GM06990 (cell line): ENCODE results near the gene GRAMD2B.

Experiments used
- DNase-seq: peaks from one replicate; pipeline ENCODE4 v3.0.0-alpha.2; 2011; ENCODE audit not compliant: insufficient read length; ENCODE audit errors: extremely low read depth
- H3K27me3 ChIP-seq: replicated peaks from 2 replicates; pipeline ENCODE4 v1.6.0; 2011; ENCODE audit warnings: low read length; ENCODE audit not compliant: control insufficient read depth, insufficient read depth
- H3K36me3 ChIP-seq: 2 replicates; pipeline ENCODE4 v1.5.1; 2011; ENCODE audit warnings: low read length; ENCODE audit not compliant: control insufficient read depth, insufficient read depth
- H3K4me3 ChIP-seq: replicated peaks from 2 replicates; pipeline ENCODE4 v1.5.1; 2011; ENCODE audit warnings: low read depth, mild to moderate bottlenecking, control low read depth, low read length
- CTCF ChIP-seq: IDR thresholded peaks from 2 replicates; pipeline ENCODE4 v1.5.1; 2011; ENCODE audit warnings: low read length, control low read depth, mild to moderate bottlenecking, inconsistent platforms; ENCODE audit not compliant: insufficient read depth, poor library complexity, severe bottlenecking

GRAMD2B gene

DNA sequence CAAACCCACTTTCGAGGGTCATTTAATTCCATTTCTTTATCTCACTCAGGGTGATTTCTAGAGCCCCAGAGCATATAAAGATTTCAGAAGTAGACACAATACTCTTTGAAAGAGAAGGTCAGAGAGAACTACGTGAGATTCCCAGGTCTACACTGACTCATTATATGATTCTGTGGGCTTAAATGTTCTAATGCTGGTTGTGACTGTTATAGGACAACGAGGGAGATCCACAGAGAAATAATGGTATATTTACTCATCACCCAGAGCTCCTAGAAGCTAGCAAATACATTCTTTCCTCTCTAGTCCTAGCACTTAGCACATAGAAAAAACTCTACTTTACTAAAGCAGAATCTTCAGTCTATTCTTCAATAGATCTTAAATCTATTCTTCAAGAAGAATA is 39.4 kb upstream of the GRAMD2B start:
- Histone ChIP-seq H3K4me3 (no peak overlapping the region), H3K36me3 (no peaks in the 10 kb centered on the region), H3K27me3 (no peaks in the 10 kb centered on the region)
- no peak for DNase-seq
- TF ChIP-seq CTCF = no peak

DNA sequence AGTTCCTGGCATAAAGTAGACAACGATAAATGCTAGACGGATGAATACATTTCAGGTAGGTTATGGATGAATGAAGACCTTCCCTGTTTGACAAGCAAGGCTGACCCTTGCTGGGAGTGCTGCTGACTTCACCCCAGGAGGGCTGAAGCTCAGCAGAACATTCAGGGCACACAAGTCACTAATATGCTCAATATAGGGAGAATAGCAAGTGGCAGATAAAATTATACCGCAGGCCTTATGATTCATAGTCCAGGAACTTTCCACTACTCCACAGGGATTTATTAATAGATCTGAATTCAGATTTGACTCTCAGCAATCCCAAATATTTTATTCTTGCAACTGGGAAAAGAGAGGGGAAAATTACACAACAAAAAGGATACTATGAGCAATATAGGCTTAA is 38.2 kb upstream of the GRAMD2B start:
- Histone ChIP-seq H3K36me3 (no peaks in the 10 kb centered on the region), H3K27me3 (no peaks in the 10 kb centered on the region), H3K4me3 (no peak overlapping the region)
- no peak for TF ChIP-seq CTCF
- DNase-seq = no peak

GRCh38 chr5:126385524-126386502 is 37.4 kb upstream of the GRAMD2B start:
- Histone ChIP-seq H3K36me3 (no peaks in the 10 kb centered on the region), H3K27me3 (no peaks in the 10 kb centered on the region), H3K4me3 (no peak overlapping the region)
- no peak for DNase-seq
- TF ChIP-seq CTCF = no peak

- no peak for DNase-seq
- no peaks in the 10 kb centered on the region for H3K27me3 ChIP-seq
- no peaks in the 10 kb centered on the region for H3K36me3 ChIP-seq
- TF ChIP-seq CTCF = no peak
- H3K4me3 ChIP-seq = no peak overlapping the region
Measured at GRCh38 chr5:126389179-126389578, 34.0 kb upstream of the GRAMD2B start.

DNA sequence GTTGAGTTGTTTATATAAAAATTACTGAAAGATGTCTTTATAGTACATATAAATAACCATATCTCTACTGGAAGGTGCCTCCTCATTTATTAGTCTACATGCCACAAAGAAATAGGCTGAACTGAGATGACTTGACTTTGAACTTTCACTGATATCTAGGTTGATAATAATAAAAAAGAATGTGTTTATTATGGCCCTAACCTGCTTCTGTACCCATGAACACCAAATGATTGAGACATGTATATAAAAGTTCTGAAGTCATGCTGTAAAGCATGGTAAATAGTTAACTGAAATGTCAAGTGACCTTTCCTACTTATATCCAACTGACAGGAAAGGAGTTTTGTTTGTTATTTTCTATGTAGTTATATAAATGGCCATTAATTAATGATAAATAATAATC is 33.2 kb upstream of the GRAMD2B start:
- no peak for DNase-seq
- no peaks in the 10 kb centered on the region for H3K27me3 ChIP-seq
- TF ChIP-seq CTCF = no peak

More for the DNA sequence above, 33.2 kb upstream of the GRAMD2B start:
- Histone ChIP-seq H3K4me3 (no peak overlapping the region), H3K36me3 (no peaks in the 10 kb centered on the region)
